ENCODE results near the gene COMMD7. TPM values are rescaled to one million over a fixed set of nuclear protein-coding genes. Genes with fewer than 3 reads are reported as not detected.
"Not testable (repeated sequence)": the region's sequence is repeated elsewhere in the genome, so short reads cannot be mapped to it uniquely, and the experiment has no call there.

Gene COMMD7
- total RNA-seq, 1 donor from 2014 or later: 82.9 TPM

GRCh38 chr20:32702706-32703425 lies 40.4 kb downstream of the COMMD7 start:
- TF ChIP-seq CTCF (IDR thresholded peaks at IDR 0.05): no peak
- H3K4me3 Mint-ChIP-seq (ENCODE audit: unreplicated experiment): no peak overlapping the region
- H3K36me3 Mint-ChIP-seq (ENCODE audit: low read depth): peaks cover 40% of the 10 kb centered on the region
- no peak overlapping the region for H3K27ac Mint-ChIP-seq (ENCODE audit: unreplicated experiment)
- H3K4me1 Mint-ChIP-seq (ENCODE audit: low read depth): peaks cover 5% of the 10 kb centered on the region
- no peaks in the 10 kb centered on the region for H3K9me3 Mint-ChIP-seq (ENCODE audit: low read depth)
- DNase-seq (ENCODE audit: low spot score): no peak
- H3K27me3 Mint-ChIP-seq (ENCODE audit: low read depth): no peaks in the 10 kb centered on the region

GRCh38 chr20:32697608-32698007 lies 45.7 kb downstream of the COMMD7 start:
- peaks cover 12% of the 10 kb centered on the region for H3K4me1 Mint-ChIP-seq (ENCODE audit: low read depth)
- H3K27me3 Mint-ChIP-seq (ENCODE audit: low read depth): no peaks in the 10 kb centered on the region
- TF ChIP-seq CTCF (IDR thresholded peaks at IDR 0.05): no peak
- no peak for DNase-seq (ENCODE audit: low spot score)
- no peaks in the 10 kb centered on the region for H3K9me3 Mint-ChIP-seq (ENCODE audit: low read depth)
- no peak overlapping the region for H3K27ac Mint-ChIP-seq (ENCODE audit: unreplicated experiment)
- no peak overlapping the region for H3K4me3 Mint-ChIP-seq (ENCODE audit: unreplicated experiment)
- H3K36me3 Mint-ChIP-seq (ENCODE audit: low read depth): peaks cover 20% of the 10 kb centered on the region

GRCh38 chr20:32695089-32695488 lies 48.2 kb downstream of the COMMD7 start:
- Mint-ChIP-seq H3K27ac (ENCODE audit: unreplicated experiment) (peak overlapping the region; percentile 49), H3K27me3 (ENCODE audit: low read depth) (no peaks in the 10 kb centered on the region), H3K9me3 (ENCODE audit: low read depth) (no peaks in the 10 kb centered on the region), H3K4me1 (ENCODE audit: low read depth) (peaks cover 12% of the 10 kb centered on the region), H3K36me3 (ENCODE audit: low read depth) (peaks cover 10% of the 10 kb centered on the region), H3K4me3 (ENCODE audit: unreplicated experiment) (no peak overlapping the region)
- TF ChIP-seq CTCF (IDR thresholded peaks at IDR 0.05): no peak
- DNase-seq (ENCODE audit: low spot score): no peak

GRCh38 chr20:32688966-32689365 lies 54.3 kb downstream of the COMMD7 start:
- peaks cover 23% of the 10 kb centered on the region for H3K4me1 Mint-ChIP-seq (ENCODE audit: low read depth)
- not testable (repeated sequence) for H3K27me3 Mint-ChIP-seq (ENCODE audit: low read depth); H3K9me3 Mint-ChIP-seq (ENCODE audit: low read depth); H3K27ac Mint-ChIP-seq (ENCODE audit: unreplicated experiment); H3K4me3 Mint-ChIP-seq (ENCODE audit: unreplicated experiment); DNase-seq (ENCODE audit: low spot score); H3K36me3 Mint-ChIP-seq (ENCODE audit: low read depth)

- Mint-ChIP-seq H3K4me3 (ENCODE audit: unreplicated experiment) (no peak overlapping the region), H3K9me3 (ENCODE audit: low read depth) (no peaks in the 10 kb centered on the region), H3K36me3 (ENCODE audit: low read depth) (peaks cover under 1% of the 10 kb centered on the region), H3K27me3 (ENCODE audit: low read depth) (no peaks in the 10 kb centered on the region), H3K4me1 (ENCODE audit: low read depth) (peaks cover 13% of the 10 kb centered on the region), H3K27ac (ENCODE audit: unreplicated experiment) (no peak overlapping the region)
- no peak for TF ChIP-seq CTCF (IDR thresholded peaks at IDR 0.05)
- DNase-seq (ENCODE audit: low spot score): no peak
Measured at GRCh38 chr20:32687180-32687532, 56.1 kb downstream of the COMMD7 start.
